ENCODE data around the gene ZNF180.

Gene ZNF180

GRCh38 chr19:44447916-44448674 is 52.2 kb downstream of the ZNF180 start, which contains the start of gene ZNF229:
Gene ZNF229, minus strand, starts transcription at chr19:44448472. Its CDS starts 5,625 bp downstream, at chr19:44442847.
- peak within 1 kb of the TSS; percentile 55 for H3K27ac ChIP-seq

GRCh38 chr19:44438441-44438840 is 61.9 kb downstream of the ZNF180 start:
- TF ChIP-seq ZFX (IDR thresholded peaks at IDR 0.05) (no peak), CTCF (conservative IDR thresholded peaks at IDR 0.05) (no peak)
- H3K27ac ChIP-seq: no peak overlapping the region

More at GRCh38 chr19:44447916-44448674, 52.2 kb downstream of the ZNF180 start, which contains the start of gene ZNF229:
- TF ChIP-seq CTCF (conservative IDR thresholded peaks at IDR 0.05) (no peak), ZFX (IDR thresholded peaks at IDR 0.05) (no peak)

GRCh38 chr19:44435441-44435840 is 64.9 kb downstream of the ZNF180 start:
- no peak overlapping the region for H3K27ac ChIP-seq
- TF ChIP-seq CTCF (conservative IDR thresholded peaks at IDR 0.05) (no peak), ZFX (IDR thresholded peaks at IDR 0.05) (no peak)

GRCh38 chr19:44430956-44431355 is 69.4 kb downstream of the ZNF180 start:
- TF ChIP-seq ZFX (IDR thresholded peaks at IDR 0.05): no peak

More at GRCh38 chr19:44430956-44431355, 69.4 kb downstream of the ZNF180 start:
- no peak overlapping the region for H3K27ac ChIP-seq

All from C4-2B (cell line).